ENCODE measurements around the gene CFLAR.
"Not testable (repeated sequence)": the region's sequence is repeated elsewhere in the genome, so short reads cannot be mapped to it uniquely, and the experiment has no call there.

- TF ChIP-seq EZH2 (IDR thresholded peaks at IDR 0.05; ENCODE audit: insufficient read depth, low read length); CTCF (IDR thresholded peaks at IDR 0.05; ENCODE audit: insufficient read depth, low read depth, low read length): not testable (repeated sequence)
These were observed 33.8 kb downstream of the CFLAR start for GRCh38 chr2:201149821-201150165.

Measured in astrocyte (in vitro differentiated cells and primary cell).